HG03196 (cell line): Measurements from ENCODE around the gene PCP4.

Experiments used
- ATAC-seq: cut with Tn5 transposase; IDR thresholded peaks from one replicate; pipeline ENCODE4 v1.9.1; 2021; ENCODE audit not compliant: unreplicated experiment

Gene PCP4

DNA sequence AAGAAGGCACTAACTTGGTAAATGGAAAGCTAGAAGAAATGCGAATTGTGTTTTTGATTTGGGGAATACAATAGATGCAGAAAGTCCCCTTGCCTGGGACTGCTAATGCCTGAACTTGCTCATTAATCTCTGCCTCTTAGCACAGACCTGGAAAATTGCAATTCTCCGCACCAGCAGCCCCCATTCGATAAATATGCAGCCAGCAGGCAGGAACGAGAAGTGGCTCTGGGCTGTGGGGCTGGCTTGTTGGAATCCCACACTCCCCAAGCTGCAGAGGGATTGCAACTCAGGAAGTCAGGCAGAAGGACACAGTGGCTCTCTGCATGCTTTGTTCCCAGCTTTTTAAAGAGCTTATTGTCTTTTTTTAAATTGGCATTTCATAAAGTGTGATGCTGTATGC is 51.3 kb downstream of the PCP4 start:
- no peak for ATAC-seq

DNA sequence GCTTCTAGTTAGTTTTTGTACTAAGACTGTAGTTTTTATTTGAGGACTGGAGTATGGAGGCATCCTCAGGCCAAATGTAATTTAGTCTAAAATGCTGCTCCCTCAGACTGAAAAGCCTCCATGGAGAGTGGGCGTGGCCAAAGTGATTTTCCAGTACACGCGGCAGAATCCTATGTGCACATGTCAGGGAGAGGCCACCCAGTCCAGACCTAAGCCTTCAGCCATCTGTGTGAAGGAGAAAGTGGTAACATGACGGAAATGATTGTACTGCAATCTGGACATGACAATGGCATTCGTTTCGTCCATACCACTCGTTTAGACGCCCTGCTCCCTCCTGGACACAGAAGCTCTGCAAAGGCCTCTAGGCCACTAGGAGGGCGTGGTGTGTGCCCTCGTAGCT is 56.2 kb downstream of the PCP4 start:
- no peak for ATAC-seq

DNA sequence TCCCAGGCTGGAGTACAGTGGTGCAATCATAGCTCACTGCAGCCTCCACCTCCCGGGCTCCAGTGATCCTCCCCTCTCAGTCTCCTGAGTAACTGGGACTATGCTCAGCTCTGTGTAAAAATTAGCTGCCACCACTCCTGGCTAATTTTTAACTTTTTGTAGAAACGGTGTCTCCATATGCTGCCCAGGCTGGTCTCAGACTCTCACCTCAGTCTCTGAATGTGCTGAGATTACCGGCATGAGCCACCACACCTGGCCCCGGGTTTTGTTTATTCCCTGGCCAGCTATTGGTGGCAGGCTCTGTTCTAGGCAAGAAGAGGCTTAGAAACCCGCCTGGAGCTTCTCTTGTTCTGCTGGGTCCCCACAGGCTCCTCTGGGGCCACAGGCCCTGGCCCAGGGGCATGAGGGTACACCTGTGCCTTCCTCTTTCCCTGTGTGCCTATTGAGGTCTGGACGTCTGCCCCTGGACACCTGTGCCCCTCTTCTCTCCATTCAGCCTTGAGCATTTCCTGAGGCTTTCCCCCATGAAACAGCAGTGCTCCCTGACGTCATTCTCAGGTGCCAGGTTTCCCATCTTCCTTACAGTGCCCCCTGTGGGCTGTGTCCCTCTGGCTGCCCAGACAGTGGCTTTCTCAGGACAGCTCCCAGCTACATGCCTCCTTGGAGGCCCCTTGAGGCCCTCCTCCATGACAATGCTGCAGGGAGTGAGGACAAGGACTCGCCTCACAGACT is 57.5 kb downstream of the PCP4 start:
- ATAC-seq = no peak

DNA sequence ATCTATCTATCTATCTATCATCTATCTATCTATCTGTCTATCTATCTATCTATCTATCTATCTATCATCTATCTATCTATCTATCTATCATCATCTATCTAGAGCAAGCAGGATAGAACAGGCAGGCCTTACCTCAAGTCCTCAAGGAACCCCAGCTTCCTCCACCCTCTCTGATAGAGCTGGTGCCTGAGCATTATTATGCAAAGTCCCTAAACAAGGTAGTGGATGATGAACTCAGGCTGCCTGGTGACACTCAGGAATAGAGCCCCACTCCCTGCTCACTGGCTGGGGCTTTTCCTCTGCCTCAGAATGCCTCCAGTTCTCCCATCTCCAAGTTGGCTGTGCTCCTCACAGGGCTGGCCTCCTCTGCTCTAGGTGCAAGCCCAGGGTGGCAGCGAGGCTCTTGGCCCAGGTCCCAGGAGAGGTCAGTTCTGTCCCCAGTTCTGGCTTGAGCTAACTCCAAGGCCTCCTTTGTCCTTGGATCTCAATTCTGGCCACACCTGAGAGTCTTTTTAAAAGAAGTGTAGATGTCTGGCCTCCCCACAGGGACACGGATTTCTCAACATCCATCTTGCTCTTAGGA is 60.2 kb downstream of the PCP4 start:
- no peak for ATAC-seq

DNA sequence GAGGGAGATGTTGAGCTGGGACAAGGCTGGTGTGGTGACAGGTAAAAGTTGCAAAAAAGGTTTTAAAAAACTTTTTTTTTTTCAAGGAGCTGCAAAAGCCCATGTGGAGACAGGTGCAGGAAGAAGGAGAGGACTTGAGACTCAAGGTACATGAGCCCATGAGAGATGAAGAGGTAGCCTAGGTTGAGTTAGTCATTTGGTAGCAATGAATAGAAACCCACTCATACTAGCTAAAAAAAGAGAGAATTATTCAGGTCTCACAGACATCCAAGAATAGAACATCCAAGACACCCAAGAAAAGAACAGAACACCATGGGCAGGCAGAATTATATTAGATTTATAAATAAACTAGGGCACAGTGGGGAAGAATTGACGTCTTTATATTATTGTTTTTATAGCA is 65.1 kb downstream of the PCP4 start:
- no peak for ATAC-seq

DNA sequence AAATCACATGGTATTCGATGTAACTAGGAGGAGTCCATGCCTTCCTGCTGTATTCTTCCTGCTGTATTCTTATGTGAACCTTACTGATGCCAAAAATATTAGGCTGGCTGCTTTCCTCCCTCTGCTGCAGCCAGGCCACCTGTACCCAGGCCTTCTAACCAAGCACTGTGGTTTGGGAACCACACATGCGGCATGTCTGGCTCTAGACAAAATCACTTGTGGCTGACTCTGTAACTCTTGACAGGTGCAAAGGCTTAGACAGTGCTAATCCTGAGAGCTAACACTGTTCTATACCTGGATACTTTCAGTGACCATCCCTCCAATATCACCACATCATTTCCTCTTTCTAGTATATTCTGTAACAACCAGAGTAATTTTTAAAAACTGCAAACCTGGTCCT is 67.7 kb downstream of the PCP4 start:
- ATAC-seq = no peak

GRCh38 chr21:39935716-39936115 is 68.5 kb downstream of the PCP4 start:
- no peak for ATAC-seq

DNA sequence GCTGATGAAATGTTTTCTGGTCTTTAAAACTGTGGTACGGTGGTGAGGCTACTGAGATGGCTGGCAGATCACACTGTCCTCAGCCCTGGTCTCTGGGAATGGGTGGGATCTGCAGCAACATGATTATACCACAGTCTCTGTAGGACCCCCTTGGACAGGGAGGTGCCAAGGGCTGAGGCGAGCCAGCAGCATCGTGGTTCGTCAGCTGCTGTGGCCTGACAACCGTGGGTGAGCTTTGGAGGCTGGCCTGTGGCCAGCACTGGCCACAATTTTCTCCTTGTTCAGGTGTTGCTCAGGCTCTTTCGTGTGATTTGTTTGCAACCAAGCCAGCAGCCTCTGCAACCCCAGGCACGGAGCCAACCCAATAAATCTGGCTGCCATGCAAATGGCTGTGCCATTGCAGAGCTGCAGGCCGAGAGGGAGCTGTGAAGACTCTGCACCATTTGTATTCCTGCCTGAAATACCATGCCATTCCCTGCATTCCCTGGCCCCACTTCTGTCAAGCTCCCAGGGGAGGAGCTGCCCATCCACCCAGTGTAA is 70.9 kb downstream of the PCP4 start:
- no peak for ATAC-seq

DNA sequence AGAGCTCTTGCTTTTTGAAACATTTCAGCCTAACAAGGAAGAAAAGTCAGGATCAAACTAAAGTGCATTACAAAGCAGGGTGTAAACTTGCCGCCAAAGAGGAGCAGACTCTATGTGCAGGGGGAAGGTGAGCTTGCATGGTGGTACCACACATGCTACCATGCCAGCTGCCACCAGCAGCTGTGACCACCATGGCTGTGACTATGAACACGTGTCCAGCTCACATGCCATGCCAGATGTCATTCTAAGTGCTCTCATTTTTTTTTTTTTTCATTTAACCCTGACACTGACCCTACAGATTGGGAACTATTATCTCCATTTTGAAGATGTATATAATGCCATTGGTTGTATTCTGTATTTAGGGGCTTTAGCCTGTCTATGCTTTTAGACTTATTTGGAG is 79.0 kb downstream of the PCP4 start:
- ATAC-seq = no peak

- ATAC-seq = no peak
These were observed 79.8 kb downstream of the PCP4 start for GRCh38 chr21:39947031-39947430.

DNA sequence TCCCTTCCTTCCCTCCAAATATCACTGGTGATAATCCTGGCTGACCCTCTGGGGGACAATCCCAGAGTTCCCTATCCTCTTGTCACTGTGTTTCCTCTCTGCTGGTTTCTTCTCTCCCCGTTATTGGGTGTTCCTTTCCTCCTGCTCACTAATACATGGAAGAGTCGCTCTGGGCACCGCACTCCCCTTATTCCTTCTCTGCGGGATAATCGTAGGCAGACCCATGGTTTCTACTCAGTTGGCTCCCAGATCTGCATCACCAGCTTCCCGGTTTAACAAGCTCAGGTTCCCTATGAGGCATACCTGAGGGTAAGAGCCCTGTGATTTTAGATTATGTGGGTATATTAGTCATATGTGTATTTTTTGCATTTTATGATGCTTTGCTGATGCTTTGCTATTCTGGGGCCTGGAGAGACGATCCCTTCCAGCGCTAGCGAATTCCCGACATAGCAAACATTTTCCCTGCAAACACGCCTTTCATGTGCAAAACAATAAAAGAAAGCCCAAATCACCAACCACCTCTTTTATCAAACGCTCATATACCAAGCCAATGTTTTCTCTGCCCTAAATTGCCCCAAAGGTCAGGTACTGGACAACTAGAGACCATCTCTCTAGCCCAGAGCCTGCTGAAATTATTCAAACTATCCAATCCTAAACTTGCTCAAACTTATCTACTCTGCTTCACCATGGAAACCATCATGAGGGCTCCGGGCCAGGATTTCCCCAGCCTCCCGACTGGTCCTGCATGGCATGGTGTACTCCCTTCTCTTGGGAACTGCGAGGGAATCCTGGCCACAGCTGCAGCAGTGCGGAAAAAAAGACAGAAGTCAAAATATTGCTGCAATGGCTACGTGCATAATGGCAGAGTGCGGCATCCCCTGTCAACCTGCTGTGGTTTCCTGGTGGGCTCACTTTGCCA is 84.2 kb downstream of the PCP4 start:
- ATAC-seq = no peak

DNA sequence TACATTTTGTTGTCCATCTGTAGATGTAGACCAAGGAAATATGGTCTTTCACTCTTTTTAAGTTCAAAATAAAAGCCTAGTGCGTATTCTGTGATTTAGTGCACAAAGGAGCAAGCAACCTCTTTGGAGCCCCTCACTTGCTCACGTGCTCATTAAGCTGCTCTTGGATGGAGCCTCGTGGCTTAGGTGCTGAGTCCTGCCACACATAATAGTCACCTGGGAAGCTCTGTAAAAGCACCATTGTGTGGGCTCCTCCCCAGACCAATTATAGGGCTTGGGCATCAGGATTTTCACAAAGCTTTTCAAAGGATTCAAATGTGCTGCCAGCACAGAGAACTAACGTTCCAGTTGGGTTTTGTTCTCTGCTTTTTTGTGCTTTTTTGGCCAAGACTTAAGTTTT is 85.0 kb downstream of the PCP4 start:
- no peak for ATAC-seq

DNA sequence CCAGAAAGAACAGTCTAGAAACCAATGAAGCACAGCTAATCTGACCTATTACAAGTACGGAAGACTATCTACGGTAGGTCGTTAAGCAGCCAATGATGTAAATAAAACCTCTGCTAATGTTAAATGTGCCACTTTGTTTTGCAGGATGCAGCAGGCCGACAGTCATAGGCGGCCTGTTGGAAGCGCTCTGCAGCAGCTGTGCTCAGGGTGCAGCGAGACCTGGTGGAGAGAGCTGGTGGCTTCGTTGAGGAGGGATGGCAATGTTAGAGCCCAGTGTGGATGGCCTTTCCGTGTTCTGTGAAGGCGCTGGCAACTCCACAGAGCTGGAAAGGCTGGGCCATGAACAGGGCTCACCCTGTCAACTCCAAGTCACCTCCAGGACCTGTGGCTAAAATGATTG is 87.3 kb downstream of the PCP4 start:
- no peak for ATAC-seq

DNA sequence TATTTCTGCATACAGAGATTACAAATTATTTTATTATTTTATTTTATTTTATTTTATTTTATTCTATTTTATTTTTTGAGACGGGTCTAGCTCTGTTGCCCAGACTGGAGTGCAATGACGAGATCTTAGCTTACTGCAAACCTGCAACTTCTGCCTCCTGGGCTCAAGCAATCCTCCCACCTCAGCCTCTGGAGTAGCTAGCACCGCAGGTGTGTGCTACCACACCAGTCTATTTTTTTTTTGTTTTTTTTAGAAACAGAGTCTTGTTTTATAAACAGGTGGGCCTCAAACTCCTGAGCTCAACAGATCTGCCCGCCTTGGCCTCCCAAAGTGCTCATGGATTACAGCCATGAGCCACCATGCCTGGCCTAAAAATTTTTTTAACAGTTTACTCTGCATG is 88.1 kb downstream of the PCP4 start:
- ATAC-seq = no peak

DNA sequence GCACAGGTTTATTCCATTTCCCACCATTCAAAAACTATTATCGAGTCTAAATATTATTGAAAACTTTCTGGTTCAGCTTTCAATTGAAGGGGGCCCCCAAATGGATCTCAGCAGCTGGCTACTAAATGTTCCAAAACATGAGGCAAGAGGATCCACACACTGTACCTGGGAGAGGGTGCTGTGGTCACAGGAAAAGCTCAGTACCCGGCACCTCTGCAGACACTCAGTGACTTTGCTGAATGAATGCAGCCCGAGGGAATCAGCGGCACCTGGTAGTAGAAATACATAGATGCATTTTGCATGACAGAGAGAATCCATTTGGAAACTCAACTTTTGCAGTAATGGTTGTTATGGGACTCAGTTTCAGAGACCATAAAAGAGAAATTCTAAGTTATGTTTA is 89.3 kb downstream of the PCP4 start:
- no peak for ATAC-seq

- no peak for ATAC-seq
These were observed 91.5 kb downstream of the PCP4 start for GRCh38 chr21:39958731-39959130.

GRCh38 chr21:39961251-39961650 is 94.0 kb downstream of the PCP4 start:
- ATAC-seq = no peak

GRCh38 chr21:39965026-39965425 is 97.8 kb downstream of the PCP4 start:
- no peak for ATAC-seq

DNA sequence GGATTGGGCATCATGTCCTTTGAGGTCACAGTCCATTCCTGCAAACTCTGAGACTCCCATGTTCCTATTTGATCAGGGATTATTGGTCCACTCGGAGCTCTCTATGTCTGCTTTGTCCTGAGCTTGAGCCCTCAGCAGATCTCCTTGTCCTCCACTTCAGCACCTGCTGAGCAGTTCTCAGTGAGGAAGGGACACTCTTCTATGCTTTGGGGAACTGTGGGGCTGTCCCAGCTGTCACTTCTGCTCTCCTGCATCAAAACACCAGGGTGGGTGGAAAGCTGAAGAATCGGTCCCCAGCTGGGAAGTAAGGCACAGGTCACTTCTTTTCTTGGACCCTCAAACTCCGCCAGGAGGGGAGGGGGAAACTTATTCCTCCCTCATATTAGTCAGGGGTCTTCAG is 99.5 kb downstream of the PCP4 start:
- no peak for ATAC-seq

DNA sequence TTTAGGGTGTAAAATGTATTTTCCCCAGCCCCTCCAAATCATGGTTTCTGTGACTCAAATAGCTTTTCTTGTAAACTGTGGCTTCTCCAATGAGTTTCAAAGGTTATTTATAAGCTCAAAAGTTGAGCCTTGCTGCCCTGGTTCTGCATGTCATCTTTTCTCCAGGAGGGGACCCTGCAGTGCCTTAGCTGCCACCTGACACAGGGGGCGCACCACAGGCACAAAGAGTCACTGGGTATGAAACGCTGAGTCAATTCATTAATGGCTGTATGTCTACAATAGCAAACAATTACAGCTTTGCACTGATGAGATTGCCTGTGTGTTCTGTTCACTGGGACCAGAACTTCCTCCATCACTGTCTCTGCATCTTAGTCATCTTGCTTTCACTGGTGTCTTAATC is 100.8 kb downstream of the PCP4 start:
- no peak for ATAC-seq

DNA sequence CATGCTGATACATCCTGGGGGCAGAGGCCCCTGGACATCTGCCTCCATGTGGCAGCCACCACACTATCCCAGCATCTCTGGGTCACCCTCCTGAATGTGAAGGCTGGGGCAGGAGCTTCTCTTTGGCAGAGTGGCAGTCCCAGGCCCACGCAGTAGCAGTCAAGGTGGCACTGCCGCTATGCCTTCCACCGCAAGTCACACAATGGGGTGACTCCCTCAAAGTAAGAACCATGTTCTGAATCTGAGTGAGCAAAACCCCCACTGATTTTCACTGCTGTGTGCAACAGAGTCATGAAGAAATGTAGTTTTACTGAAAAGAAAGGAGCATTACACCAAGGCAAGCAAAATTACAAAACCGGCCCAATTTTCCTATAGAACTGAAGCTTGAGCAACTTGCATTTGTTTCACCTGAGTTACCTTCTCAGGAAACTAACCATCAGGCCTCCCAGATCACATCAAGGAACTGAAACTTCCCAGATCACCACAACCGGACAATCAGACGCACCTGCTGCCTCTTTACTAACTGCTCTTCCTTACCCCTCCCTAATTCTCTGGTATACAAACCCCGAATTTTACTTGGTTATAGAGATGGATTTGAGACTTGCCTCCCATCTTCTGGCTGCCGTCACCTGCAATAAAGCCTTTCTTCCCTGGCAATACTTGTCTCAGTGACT is 102.6 kb downstream of the PCP4 start:
- no peak for ATAC-seq
